Activated CD4-positive, alpha-beta T cell treated with anti-CD3 and anti-CD28 coated beads, Interleukin-2, amount 50 U/mL, for 4 hours (primary cell): Measurements from ENCODE around the gene KCNIP3.

ENCODE experiments used
- DNase-seq, 2 experiments: peaks; one replicate each; pipeline ENCODE4 v3.0.0-alpha.2; 2020

The KCNIP3 gene

DNA sequence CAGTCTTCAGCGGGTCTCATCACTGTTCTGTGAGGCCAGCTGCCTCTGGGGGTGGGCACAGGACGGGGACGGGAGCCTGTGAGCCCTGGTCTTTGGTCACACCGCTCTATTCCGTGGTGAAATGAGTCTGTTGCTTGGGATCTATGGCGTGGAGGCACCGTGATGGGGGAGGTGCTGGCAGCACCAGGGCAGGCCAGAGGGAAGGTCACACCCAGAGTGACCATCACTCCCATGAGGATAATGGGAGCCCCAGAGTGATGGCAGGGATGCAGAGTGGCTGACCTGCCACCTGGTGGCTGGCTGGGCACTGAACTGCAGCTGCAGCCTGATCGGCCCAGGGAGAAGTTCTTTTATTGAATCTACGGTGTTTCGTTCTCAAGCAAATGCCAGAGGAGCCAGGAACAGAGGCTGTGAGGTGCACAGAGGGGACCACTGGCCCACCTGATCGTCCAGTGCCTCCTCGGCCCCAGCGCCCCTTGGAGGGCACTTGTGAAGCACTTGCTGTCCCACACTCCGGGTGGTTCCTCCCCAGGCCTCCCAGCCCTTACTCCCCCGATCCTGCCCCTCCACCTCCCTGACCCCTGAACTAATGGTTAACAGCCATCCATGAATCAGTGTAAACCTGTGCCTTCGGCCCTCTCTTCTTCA lies 17.9 kb downstream of the KCNIP3 start:
- no peak for DNase-seq

- DNase-seq = no peak
Observed at GRCh38 chr2:95315801-95316411, 18.8 kb downstream of the KCNIP3 start.

DNA sequence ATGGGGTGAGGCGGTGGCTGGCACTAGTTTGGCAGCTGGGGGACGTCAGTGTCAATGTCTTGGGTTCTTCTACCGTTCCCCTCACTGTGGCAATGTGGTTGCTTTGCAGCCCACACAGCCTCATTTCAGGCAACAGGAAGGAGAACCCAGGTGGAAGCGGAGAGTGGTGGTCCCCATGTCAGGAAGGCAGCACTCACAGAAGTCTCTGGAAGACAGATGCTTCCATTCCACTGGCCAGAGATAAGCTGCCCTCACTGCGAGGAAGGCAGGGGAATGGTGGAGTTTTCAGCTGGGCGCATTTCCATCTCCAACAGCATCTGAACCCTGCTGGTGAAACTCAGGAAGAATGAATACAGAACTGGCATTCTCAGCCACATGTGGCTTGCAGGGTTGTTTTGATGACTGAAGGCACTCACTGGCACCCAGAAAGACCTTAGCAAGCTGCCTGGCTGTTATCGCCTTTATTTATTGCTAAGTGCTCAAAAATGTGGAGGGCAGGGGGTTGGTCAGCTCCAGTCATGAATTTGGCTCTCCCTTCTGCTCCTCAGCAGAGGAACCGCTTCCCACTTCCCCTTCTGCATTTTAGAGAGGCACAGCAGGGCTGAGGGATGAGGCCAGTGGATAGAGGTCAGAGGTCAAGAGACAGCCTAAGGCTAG lies 19.4 kb downstream of the KCNIP3 start:
- no peak for DNase-seq

DNA sequence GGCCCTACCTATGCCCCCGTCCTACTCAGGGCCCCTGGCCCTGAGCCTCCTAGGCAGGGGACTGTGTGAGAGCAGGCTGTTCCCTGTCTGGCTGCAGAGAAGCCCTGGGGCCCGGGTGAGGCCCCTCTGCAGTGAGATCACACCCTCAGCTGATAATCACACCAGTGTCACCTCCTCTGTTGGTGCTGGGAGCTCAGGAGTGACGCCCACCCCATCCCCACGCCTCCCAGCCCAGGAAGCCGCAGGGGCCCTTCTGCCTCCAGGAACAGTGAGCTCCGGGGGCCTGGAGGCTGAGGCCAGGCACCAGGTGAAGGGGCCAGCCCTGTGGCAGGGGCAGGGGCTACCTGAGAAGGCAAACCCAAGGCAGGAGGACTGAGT lies 20.0 kb downstream of the KCNIP3 start:
- no peak for DNase-seq

DNA sequence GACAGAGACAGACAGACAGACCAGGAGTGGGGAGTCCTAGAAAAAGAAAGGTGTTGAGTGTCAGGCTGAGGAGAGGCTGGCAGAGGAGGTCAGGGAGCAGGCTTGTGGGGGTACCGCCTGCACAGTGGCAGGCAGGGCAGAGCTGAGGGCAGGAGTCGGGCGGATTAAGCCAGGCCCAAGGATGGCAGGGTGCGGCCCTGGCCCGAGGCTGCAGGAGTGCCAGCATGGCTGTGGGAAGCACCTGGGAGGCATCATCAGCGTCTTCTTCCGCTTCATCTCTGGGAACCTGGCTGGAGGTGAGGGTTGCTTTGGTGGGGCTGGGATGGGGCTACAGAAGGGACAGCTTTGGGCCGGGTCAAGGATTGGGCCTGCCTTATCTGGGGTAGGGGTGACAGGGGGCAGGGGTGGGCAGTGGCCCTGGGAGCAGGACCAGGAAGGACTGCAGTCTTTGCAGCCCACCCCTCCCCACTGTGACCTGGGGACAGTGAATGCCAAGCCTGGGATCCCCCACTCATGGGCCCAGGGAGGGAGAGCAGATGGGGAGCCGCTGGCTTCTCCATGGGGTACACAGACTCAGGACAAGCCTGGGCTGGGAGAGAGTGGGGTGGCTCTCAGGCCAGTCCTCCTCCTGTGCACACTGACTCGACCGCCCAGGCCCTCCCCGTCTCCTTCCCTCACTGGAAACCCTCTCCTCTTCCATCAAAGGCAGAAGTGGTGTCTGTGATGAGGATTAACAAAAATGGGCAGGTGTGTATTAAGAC lies 20.7 kb downstream of the KCNIP3 start:
- no peak for DNase-seq

GRCh38 chr2:95318431-95319220 lies 21.5 kb downstream of the KCNIP3 start:
- no peak for DNase-seq

DNA sequence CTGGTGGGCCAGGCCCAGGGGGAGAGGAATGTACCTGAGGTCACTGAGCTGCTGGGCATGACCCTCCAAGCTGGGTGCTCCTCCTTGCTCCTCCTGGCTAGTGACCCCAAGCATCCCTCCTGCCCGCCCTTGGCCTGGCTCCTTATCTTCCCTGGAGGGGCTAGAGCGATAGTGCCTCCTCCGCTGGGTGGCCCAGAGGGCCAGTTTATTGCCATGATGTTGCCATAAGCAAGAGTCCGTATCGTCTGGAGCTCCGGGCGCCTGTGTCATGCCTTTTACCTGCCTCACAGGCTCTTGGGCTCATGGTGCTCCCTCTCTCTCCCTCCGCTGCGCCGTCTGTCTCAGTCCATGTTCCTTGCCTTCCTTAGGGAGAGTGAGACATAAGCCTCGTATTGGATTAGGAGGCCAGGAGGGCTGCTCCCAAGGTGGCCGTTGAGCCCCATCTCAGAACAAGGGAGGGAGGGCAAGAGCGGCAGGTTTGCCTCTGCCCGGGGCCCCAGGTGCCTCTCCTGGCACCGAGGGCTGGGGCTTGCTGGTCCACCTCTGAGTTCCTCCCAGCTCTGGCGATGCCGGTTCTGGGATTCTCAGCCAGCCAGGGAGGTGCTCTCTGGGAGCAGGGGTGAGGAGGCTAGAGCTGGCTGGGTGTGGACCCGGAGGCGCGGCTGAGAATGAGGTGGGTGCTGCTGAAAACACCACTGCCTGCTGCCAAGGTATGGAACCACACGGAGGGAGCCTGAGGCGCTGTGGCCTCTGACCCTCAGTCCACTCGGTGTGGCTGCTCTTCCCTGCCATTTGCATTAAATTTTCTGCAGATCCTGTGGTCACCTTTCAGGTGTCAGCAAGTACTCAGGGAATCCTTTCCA lies 22.6 kb downstream of the KCNIP3 start:
- no peak for DNase-seq

DNA sequence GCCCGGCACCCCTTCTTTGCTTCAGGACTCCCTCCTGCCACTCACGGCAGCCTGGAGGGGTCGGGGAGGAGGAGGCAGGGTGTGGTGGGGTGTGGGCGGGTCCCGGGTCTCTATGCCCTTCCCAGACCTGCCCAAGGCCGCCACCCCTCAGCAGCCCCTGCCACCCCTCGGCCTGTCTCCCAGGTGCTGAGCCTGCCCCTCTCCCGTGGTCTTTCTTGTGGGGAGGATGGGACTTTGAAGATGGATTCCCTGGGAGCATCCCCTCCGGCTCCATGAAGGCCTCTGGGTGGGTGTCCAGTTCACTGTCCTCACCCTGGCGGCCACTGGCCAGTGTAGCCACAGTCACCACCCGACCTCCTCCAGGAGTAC lies 23.2 kb downstream of the KCNIP3 start:
- DNase-seq = no peak

DNA sequence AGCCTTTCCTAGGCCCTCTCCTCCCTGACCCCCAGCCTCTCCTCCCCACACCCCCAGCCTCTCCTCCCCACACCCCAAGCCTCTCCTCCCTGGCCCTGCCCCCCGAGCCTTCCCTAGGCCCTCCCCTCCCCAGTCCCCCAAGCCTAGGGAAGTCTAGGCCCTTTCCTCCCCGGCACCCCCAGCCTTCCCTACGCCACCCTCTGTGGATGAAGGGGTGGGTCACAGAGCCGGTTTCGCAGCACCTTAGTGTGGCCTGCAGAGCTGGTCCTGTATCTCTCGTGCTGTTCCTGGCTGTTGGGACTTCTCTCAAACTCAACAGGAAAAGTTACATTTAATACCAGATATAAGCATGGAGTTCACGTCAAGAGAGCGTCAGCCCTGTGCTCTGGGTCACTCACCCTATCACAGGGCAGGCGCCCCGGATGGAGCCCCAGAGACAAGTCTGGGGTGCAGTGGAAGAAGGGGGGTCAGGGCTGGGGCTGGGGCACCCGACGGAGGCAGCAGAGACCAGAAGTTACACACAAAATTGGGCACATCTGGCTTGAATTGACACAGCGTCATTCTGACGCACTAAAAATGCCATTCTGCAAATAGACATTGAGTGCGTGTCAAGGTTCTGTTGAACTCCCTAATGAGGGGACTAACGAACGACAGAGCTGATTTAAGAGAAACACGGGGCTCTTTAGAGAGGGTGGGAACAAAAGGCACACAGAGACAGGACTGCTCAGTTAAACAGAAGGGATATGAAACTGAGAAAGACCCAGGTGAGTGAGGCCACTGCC lies 24.0 kb downstream of the KCNIP3 start:
- DNase-seq = no peak

GRCh38 chr2:95323347-95324155 lies 26.4 kb downstream of the KCNIP3 start:
- no peak for DNase-seq

DNA sequence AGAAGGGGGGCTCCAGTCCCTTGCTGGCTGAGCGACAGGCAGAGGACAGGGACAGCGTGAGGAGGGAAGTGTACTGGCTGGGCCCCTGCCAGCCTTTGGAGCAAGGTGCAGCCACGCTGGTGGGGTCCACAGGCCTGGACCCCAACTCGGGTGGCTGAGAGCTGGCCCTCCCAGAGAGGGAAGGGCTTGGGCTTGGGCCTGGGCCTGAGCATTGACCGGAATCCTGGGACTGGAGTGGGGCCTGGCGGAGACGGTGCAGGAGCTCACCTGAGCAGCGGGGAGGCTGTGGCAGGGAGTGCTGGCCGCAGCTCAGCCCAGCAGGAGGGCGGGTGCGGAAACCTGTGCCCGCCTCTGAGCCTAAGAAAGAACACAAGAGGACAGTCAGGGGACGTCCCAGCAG lies 27.9 kb downstream of the KCNIP3 start:
- DNase-seq = no peak

DNA sequence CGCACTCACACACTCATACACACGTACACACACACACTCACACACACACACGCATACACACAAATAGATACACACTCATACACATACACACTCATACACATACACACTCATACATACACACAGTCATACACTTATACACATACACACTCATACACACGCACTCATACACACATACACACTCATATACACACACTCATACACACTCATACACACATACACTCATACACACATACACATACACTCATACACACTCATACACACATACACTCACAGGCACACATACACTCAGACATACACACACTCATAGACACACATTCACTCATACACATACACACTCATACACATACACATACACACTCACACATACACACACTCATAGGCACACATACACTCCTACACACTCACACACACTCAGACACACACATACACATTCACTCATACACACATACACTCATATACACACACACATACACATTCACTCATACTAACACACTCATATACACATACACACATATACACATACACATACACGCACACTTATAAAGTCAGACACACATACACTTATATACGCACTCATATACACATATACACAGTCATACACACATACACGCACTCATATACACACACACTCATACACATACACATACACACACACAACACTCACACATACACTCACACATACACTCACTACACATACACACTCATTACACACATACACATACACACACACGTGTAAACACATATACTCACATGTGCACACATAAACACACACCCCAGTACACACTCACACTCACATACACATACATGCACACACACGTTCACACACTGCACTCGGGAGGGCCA lies 28.7 kb downstream of the KCNIP3 start:
- DNase-seq = no peak

DNA sequence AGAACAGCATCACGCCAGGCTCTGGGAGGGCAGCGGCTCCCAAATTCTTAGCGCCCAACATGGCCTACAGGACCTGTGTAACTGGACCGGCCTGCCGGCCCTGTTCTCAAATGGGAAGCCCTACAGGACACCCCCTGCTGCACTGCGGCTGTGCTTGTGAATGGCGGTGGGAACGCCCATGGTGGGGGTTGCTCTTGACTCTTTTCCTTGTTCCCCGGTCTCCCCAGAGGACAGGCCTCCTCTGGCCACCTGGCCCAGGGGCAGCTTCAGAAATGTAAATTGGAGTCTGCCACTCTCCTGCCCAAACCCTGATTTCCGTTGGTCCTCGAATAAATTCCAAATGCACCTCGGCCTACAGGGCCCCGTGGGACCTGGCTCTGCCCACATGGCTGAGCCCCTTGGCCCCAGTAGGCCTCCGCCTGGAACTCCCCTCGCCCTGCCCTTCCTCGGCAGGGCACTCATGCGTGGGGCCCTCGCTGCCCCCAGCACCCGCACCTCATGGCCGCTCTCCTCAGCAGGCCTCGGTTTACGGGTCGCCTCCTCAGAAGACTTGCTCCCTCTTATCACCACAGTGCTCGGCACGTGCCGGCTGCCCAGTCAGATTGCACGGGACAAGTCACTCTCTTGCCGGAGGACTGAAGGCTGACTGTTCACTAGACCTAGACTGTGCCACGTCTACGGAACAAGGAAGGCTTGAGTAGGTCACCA lies 29.4 kb downstream of the KCNIP3 start:
- DNase-seq = no peak

DNA sequence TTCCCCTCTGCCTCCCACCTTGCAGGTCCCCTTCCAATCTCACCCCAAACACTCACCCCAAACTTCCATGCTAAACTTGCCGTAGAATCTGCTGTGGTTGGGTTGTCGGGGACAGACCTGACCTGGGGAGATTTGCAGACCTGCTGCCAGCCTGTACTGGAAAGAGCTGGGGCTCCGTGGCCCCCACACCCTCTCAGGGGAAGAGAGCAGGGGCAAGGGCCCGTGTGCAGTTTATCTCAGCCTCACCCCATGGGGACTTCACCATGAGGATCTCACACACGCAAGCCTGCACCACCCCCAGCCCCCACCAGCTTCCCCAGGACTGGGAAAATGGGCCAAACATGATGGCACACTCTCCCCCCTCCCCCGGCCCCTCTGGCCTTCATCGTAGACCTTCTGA lies 30.7 kb downstream of the KCNIP3 start:
- no peak for DNase-seq

DNA sequence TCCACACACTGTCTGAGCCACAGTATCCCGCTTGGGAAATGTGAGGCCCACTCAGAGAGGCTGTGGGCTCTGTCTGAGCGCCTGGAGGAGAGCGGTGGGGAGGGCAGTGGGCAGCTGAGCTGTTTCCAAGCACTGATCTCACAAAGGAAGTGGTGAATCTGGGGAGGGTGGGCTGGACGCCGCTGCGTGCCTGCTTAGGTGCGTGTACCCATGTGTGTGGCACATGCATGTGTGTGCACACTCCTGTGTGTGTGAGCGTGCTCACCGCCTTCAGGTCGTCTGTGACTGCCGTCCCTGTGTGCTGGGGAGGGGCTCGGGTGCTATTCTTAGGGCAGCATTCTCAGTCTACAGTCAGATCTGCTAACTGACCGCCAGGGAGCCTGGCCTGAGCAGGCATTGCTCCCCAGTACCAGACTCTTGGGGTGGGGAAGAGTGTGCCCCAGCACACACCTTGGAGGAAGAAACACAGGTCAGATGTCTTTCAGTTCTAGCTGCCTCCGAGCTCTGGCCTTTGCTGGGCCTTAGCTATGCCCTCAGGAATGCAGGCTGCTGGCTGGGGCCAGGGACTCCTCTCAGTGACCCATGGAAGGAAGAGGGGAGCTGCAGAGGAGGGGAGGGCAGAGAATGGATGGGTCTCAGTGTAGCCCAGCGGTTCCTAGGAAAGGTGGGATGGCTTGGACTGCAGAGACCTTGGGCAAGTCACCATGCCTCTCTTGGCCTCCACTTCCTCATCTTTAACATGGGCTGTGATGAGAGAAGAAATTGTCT lies 31.4 kb downstream of the KCNIP3 start:
- DNase-seq = no peak

GRCh38 chr2:95329401-95329800 lies 32.3 kb downstream of the KCNIP3 start:
- DNase-seq = no peak

DNA sequence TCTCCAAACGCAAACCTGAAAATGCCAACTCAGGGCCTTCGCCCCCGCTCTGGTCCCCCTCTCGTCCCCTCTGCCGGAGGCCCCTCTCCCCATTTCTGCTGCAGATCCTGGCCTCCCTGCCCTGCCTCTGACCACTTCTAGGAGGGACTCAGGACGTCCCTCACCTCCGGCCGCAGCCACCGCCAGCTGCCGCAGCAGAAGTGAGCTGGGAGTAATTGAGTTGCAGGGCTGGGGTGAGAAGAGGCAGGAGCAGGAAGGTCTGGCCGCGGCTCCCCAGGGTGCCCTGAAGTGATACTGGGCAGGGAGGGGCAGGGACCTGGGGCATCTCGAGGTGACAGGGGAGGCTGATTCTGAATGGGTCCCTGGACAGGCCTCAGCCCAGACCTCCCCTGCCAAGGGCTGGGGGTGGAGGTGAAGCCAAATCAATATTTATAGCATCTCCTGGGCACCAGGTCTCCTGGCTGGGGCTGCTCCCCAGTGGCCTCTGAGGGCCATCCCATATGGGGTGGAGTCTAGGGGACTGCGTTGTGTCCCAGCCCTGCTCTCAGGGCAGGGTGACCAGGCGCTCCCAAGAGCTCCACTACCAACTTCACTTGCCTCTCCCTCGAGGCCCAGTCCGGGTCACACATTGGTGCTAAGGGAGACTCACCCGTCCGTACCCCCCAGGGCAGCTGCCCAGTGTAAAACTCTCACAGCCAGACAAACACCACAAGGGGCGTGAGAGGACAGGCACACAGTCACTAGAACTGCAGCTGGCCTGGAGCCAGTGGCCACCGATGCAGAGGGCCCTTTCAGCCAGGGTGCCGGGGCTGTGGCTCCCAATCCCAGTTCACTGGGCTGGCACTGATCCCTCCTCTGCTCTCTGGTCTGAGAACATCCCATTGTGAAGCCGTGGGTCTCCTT lies 33.0 kb downstream of the KCNIP3 start:
- no peak for DNase-seq
